GM19193 (cell line): ENCODE results near the gene AANAT.

Experiments
- POLR2A ChIP-seq: IDR thresholded peaks from 4 replicates; pipeline ENCODE4 v1.6.1; 2011; ENCODE audit not compliant: insufficient read depth, insufficient read length; ENCODE audit errors: extremely low read depth

Gene AANAT

DNA sequence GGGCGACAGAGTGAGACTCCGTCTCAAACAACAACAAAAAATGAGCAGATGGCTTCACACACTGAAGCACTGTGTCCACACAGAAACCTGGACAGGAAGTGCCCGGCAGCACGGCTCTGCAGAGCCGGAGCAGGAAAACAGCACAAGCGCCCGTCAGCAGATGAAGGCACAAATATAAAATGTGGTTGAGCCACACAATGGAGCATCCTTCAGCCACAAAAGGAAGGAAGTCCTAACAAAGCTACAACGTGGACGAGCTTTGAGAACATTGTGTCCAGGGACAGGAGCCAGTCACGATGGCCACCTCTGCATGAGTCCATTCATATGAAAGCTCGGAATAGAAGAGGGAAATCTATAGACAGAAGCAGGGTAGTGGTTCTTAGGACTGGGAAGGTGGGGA is 18.2 kb downstream of the AANAT start:
- no peak for TF ChIP-seq POLR2A

DNA sequence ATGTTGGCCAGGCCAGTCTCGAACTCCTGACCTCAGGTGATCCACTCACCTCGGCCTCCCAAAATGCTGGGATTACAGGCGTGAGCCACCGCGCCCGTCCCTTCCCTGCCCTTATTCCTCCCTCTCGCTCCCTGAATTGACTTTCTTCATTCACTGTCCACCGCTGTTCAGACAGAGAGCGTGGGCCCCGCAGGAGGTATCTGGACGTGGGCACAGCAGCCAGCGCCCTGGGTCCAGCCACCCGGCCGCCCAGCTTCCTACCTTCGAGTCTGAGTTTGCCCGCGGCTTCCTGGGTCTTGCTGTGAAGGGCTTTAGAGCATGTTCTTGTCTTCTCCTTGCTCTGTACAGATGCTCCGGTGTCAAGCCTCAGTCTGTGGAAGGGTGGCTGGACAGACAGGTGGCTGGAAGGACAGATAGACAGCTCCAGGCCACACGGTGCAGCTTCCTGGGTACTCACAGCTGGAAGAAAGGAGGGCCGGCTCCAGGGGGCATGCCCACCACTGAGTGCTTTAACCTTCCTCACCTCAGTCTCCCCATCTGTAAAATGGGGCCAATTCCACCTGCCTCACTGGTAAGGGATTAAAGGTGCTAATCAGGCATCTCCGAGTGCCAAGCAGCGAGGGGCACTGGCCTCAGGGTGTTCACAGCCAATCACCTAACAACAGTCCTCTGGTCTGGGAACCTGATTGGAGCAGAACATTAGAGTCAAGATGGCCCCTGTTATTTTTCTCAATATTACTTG is 20.2 kb downstream of the AANAT start:
- TF ChIP-seq POLR2A: no peak

- no peak for TF ChIP-seq POLR2A
Observed at GRCh38 chr17:76490112-76490710, 22.8 kb downstream of the AANAT start.

GRCh38 chr17:76491271-76492122 is 24.1 kb downstream of the AANAT start:
- no peak for TF ChIP-seq POLR2A

DNA sequence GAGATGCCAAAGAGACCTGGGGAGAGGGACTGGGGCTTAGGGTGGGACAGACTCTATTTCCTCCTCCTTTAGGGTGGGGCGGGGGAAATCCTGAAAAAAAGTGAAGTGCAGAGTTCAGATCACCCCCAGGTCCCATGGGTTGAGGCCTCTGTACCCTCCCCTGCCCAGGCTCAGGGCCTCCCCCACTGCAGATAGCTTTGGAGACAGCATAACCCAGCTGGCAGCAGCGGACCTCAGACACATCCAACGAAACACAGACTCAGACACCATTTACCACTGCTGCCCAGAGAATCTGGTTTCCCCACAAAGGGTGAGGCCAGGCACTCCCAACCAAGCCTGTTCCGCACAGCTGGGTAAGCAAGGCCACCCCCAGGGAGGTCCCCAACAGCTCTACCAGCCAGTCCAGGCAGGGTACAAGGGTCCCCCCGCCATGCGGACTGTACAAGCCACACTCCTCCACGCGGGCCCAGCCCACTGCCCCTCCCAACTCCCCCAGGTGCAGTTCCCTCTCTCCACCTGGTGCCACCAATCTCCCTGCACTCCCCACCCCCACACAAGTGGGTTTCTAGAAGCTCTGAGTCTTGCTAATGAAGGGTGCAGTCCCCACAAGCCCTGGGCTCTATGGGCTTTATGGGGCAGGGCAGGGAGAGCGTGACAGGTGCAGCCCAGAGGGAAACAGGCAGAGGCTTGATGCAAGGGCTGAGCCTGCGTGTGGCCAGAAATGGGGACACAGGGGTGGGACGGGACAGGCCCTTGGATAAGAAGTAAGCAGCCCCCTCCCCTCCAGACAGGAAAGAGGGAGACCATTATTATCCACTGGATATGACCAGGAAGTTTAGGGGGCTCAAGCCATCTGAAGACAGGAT is 25.0 kb downstream of the AANAT start:
- no peak for TF ChIP-seq POLR2A

- peak; percentile 42 for TF ChIP-seq POLR2A
Observed at GRCh38 chr17:76492989-76493501, 25.6 kb downstream of the AANAT start.

- peak; percentile 17 for TF ChIP-seq POLR2A
Observed at GRCh38 chr17:76493505-76494167, 26.2 kb downstream of the AANAT start.

- no peak for TF ChIP-seq POLR2A
Observed at GRCh38 chr17:76495663-76496400, 28.4 kb downstream of the AANAT start.

- no peak for TF ChIP-seq POLR2A
Observed at GRCh38 chr17:76496464-76496863, 29.1 kb downstream of the AANAT start.

DNA sequence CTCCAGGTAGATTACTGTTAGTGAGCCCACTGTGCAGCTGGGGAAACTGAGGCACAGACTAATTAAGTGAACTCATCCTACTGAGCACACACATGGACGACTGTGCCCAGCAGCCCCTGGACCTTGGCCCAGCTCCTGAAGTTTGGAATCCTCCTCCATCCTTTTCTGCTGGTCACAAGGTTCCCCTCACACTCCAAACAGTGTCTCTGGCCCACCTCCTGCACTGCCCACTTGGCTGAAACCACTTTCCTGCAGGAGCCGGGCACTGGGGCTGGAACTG is 30.2 kb downstream of the AANAT start:
- TF ChIP-seq POLR2A: no peak

- TF ChIP-seq POLR2A: peak; percentile 15
Observed at GRCh38 chr17:76497979-76498875, 30.8 kb downstream of the AANAT start.

- TF ChIP-seq POLR2A: no peak
Observed at GRCh38 chr17:76498876-76499251, 31.5 kb downstream of the AANAT start.

DNA sequence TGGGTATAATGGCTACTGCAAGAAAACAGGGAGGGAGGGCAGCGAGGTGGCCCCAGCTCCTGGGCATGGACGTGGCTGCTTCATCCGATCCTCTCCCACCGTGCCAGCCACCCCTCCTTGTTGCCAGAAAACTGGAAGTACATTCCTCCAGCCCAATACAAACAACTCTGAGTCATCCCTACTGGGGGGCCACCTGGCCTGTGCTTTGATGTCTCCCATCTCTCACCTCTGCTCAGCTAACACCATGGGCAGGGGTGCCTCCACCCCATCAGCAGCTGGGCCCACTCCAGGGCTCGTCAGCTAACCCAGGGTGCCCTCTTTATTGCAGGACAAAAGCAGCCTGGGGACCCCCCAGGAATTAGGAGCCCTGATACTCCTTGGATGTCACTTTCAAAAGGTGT is 31.9 kb downstream of the AANAT start:
- no peak for TF ChIP-seq POLR2A
